ENCODE measurements around the gene ZNF789.

Gene ZNF789

GRCh38 chr7:99531354-99531765 is 58.7 kb downstream of the ZNF789 start:
- no peak overlapping the region for H3K4me3 ChIP-seq (ENCODE audit: low read length)
- no peaks in the 10 kb centered on the region for H3K27me3 ChIP-seq (ENCODE audit: low read depth, low read length)
- no peaks in the 10 kb centered on the region for H4K20me1 ChIP-seq (ENCODE audit: insufficient read depth, low read length)
- TF ChIP-seq EZH2phosphoT487 (IDR thresholded peaks at IDR 0.05; ENCODE audit: low read depth): no peak
- TF ChIP-seq, protein P1, sequence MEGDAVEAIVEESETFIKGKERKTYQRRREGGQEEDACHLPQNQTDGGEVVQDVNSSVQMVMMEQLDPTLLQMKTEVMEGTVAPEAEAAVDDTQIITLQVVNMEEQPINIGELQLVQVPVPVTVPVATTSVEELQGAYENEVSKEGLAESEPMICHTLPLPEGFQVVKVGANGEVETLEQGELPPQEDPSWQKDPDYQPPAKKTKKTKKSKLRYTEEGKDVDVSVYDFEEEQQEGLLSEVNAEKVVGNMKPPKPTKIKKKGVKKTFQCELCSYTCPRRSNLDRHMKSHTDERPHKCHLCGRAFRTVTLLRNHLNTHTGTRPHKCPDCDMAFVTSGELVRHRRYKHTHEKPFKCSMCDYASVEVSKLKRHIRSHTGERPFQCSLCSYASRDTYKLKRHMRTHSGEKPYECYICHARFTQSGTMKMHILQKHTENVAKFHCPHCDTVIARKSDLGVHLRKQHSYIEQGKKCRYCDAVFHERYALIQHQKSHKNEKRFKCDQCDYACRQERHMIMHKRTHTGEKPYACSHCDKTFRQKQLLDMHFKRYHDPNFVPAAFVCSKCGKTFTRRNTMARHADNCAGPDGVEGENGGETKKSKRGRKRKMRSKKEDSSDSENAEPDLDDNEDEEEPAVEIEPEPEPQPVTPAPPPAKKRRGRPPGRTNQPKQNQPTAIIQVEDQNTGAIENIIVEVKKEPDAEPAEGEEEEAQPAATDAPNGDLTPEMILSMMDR (IDR thresholded peaks at IDR 0.05; ENCODE audit: low read depth, low read length): no peak
- no peaks in the 10 kb centered on the region for H3K4me1 ChIP-seq (ENCODE audit: low read length)
- no peak overlapping the region for H3K9ac ChIP-seq (ENCODE audit: low read length)
- H3K36me3 ChIP-seq (replicated peaks; ENCODE audit: low read depth, low read length): peaks cover 47% of the 10 kb centered on the region
- H2AFZ ChIP-seq (ENCODE audit: low read depth, low read length): no peak overlapping the region
- no peaks in the 10 kb centered on the region for H3K79me2 ChIP-seq (ENCODE audit: low read length)
- H3K27ac ChIP-seq (ENCODE audit: low read length): no peak overlapping the region
- peaks cover 19% of the 10 kb centered on the region for H3K9me3 ChIP-seq (ENCODE audit: insufficient read depth, low read length)
- no peak overlapping the region for H3K4me2 ChIP-seq (ENCODE audit: low read length)

DNA sequence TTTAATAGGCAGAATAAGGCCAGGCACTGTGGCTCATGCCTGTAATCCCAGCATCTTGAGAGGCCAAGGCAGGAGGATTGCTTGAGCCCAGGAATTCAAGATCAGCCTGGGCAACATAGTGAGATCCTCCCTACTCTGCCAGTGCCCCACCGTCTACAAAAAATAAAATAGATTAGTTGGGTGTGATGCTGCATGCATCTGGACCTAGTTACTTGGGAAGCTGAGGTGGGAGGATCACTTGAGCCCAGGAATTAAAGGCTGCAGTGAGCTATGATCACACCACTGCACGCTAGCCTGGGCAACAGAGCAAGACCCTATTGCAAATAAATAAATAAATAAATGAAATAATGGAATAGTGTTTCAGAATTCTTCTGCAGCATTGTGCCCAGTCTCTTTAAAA is 63.0 kb downstream of the ZNF789 start:
- no peaks in the 10 kb centered on the region for H3K4me1 ChIP-seq (ENCODE audit: low read length)
- no peak overlapping the region for H3K9ac ChIP-seq (ENCODE audit: low read length)
- no peaks in the 10 kb centered on the region for H4K20me1 ChIP-seq (ENCODE audit: insufficient read depth, low read length)
- H3K9me3 ChIP-seq (ENCODE audit: insufficient read depth, low read length): peaks cover 15% of the 10 kb centered on the region
- H3K4me3 ChIP-seq (ENCODE audit: low read length): no peak overlapping the region
- H3K36me3 ChIP-seq (replicated peaks; ENCODE audit: low read depth, low read length): peaks cover 33% of the 10 kb centered on the region
- H3K27ac ChIP-seq (ENCODE audit: low read length): no peak overlapping the region
- no peaks in the 10 kb centered on the region for H3K27me3 ChIP-seq (ENCODE audit: low read depth, low read length)
- TF ChIP-seq, protein P1 (IDR thresholded peaks at IDR 0.05; ENCODE audit: low read depth, low read length): no peak
- no peak for TF ChIP-seq EZH2phosphoT487 (IDR thresholded peaks at IDR 0.05; ENCODE audit: low read depth)
- no peak overlapping the region for H3K4me2 ChIP-seq (ENCODE audit: low read length)
- H3K79me2 ChIP-seq (ENCODE audit: low read length): no peaks in the 10 kb centered on the region
- no peak overlapping the region for H2AFZ ChIP-seq (ENCODE audit: low read depth, low read length)

Data from OCI-LY3 (cell line).